KBM-7 (cell line): Measurements from ENCODE around the gene ZBTB33.

Source experiments
- DNase-seq: peaks from one replicate; pipeline ENCODE4 v3.0.0-alpha.2; 2015
- in situ Hi-C: fragments of 300-500 bp; cut with MboI; formaldehyde crosslinking; loops from 2 replicates; pipeline ENCODE4 v1.14.3; 2020; ENCODE audit warnings: low sequenced_read_pairs, low pct_unique_long_range_greater_than_20kb, mixed read lengths

The ZBTB33 gene

DNA sequence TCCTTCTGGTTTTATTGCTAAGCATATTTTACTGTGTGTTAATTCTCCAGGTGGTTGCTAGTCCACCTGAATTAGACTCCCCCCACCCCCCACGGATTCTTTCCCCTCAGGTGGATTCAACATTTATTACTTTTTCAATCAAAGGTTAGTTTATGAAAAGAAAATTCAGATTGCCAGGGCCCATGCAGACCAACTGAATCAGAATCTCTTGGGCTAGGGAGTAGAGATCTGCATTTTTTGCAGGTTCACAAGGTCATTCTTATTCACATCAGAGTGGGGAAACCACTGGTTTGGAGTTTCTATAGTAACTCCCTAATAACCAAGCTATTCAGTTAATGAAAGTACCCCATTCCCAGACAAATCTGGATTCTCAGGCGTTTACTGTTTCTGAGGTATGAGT, 50.9 kb downstream of the ZBTB33 start:
- in situ Hi-C loops, result no loop called here
- DNase-seq, result no peak

DNA sequence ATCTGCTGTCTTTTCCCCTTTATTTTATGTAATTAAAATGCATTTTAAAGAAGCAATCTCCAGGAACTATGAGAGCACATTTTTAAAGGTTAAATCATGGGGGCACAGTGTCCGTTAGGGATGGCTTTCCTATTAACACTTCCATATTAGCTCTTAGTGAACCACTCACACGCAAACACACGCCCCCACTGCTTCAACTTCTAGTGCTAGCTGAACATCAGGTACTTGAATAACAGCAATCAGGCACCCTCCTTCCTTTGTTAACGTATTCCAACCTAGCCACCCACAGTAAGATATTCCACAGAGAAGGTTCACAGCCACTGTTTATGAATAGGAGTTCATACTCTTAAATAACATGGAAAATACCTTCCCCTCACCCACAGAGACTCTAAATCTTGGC, 51.3 kb downstream of the ZBTB33 start:
- in situ Hi-C loops, result no loop called here
- no peak for DNase-seq

DNA sequence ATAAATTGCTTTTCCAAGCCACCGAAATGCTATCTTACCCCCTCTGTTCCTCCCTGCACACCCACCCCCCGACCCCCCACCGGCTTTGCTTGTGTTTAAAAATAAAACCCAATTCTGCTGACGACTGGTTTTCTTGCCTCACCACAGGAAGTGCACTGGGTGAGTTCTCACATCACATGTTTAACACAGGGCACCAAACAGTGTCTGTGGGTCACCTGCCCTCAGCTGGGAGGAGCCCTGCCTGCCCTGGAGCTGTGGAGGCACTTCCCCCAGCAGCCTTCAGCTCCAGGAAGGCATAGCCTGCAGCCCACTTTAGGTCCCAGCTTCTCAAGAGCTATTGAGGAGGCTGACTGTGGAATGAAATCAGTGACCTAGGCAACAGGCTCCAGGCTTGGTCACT, 51.8 kb downstream of the ZBTB33 start:
- in situ Hi-C loops, result no loop called here
- DNase-seq, result peak; percentile 80

- in situ Hi-C loops, result no loop called here
Observed at GRCh38 chrX:120304256-120304655, 53.6 kb downstream of the ZBTB33 start.

GRCh38 chrX:120305531-120306141, 55.0 kb downstream of the ZBTB33 start:
- in situ Hi-C loops, result no loop called here
- no peak for DNase-seq

More at GRCh38 chrX:120304256-120304655, 53.6 kb downstream of the ZBTB33 start:
- no peak for DNase-seq

- in situ Hi-C loops, result no loop called here
- DNase-seq, result peak; percentile 39
Observed at GRCh38 chrX:120306630-120307029, 56.0 kb downstream of the ZBTB33 start.
